Spleen (tissue), 11 donors: ENCODE data around the gene LAMB1. TPM values are rescaled to one million over a fixed set of nuclear protein-coding genes. Genes with fewer than 3 reads are reported as not detected.

ENCODE experiments used
- DNase-seq: peaks from one replicate; pipeline ENCODE4 v3.0.0-alpha.2; 2020
- H3K27ac ChIP-seq, 8 donors: fragments of 200-600 bp; sonication (generic) in 7 of 8; 1 replicate in 4 of 8; 2 replicates in 4 of 8; pipeline versions ENCODE4 v1.5.0 to v1.8.0; 2016 to 2021; ENCODE audit warnings: inconsistent platforms in 4 of 8, mild to moderate bottlenecking in 4 of 8, moderate library complexity in 1 of 8
- H3K27me3 ChIP-seq, 7 donors: fragments of 200-600 bp; sonication (generic) in 6 of 7; replicated peaks in 1 of 7; 1 replicate in 4 of 7; 2 replicates in 3 of 7; pipeline versions ENCODE4 v1.5.0 to v1.8.0; 2016 to 2021; ENCODE audit warnings: inconsistent platforms in 3 of 7, mild to moderate bottlenecking in 1 of 7
- H3K36me3 ChIP-seq, 6 donors: fragments of 200-600 bp; sonication (generic) in 5 of 6; 1 replicate in 4 of 6; 2 replicates in 2 of 6; pipeline versions ENCODE4 v1.5.0 to v1.8.0; 2016 to 2021; ENCODE audit warnings: inconsistent platforms in 2 of 6
- H3K4me1 ChIP-seq, 6 donors: fragments of 200-600 bp; sonication (generic) in 5 of 6; 1 replicate in 3 of 6; 2 replicates in 3 of 6; pipeline versions ENCODE4 v1.5.0 to v1.8.0; 2016 to 2021; ENCODE audit warnings: inconsistent platforms in 3 of 6
- H3K4me3 ChIP-seq, 8 donors: fragments of 200-600 bp; sonication (generic) in 7 of 8; 1 replicate in 4 of 8; 2 replicates in 4 of 8; pipeline versions ENCODE4 v1.5.0 to v1.8.0; 2016 to 2021; ENCODE audit warnings: inconsistent platforms in 4 of 8, mild to moderate bottlenecking in 4 of 8, moderate library complexity in 2 of 8
- H3K9me3 ChIP-seq, 8 donors: fragments of 200-600 bp; sonication (generic) in 7 of 8; 1 replicate in 4 of 8; 2 replicates in 4 of 8; pipeline versions ENCODE4 v1.5.0 to v1.8.0; 2016 to 2021; ENCODE audit warnings: inconsistent platforms in 4 of 8
- CTCF ChIP-seq, 11 experiments: fragments of 200-600 bp in 7 of 11; fragments of 450-650 bp in 4 of 11; sonication (generic) in 4 of 11; IDR thresholded peaks in 8 of 11; conservative IDR thresholded peaks in 3 of 11; 1 replicate in 7 of 11; 2 replicates in 4 of 11; pipeline versions ENCODE4 v1.4.0 to v1.8.0; 2016 to 2021; ENCODE audit warnings: antibody characterized with exemption in 11 of 11, inconsistent platforms in 4 of 11, mild to moderate bottlenecking in 1 of 11
- POLR2A ChIP-seq, 3 donors: fragments of 450-650 bp; IDR thresholded peaks; one replicate each; pipeline ENCODE4 v1.5.1; 2017; ENCODE audit warnings: antibody characterized with exemption in 3 of 3, mild to moderate bottlenecking in 1 of 3
- POLR2AphosphoS5 ChIP-seq, 3 donors: sonication (generic); formaldehyde crosslinking; IDR thresholded peaks; one replicate each; pipeline ENCODE4 v1.5.1; 2017; ENCODE audit warnings: antibody characterized with exemption in 3 of 3
- WGBS, 5 donors: extraction: QIAGEN DNeasy Blood & Tissue Kit in 3 of 5; methylation state at CpG; one replicate each; pipeline versions ENCODE4 v1.1.5 to v1.1.7; 2013 to 2018; 5-methylcytosine and 5-hydroxymethylcytosine counted together
- intact Hi-C: fragments of 100-400 bp; cut with DNase I; formaldehyde crosslinking; loops from one replicate; pipeline ENCODE4 v1.15.0; 2023; ENCODE audit warnings: low total_unique reads
- polyA plus RNA-seq, 3 donors: library from polyadenylated mRNA; stranded (reverse); fragments of 200-250 nt; gene quantifications; one replicate each; pipeline ENCODE4 v1.2.1, GENCODE V29; 2013
- total RNA-seq, 7 donors: library from RNA; depleted of rRNA in 3 of 7; stranded (reverse); fragments of >200 nt in 3 of 7; fragmentation: NEBNext Ultra II Directional in 4 of 7; extraction: Animal tissue kit (Norgen Biotek cat#: 25700) in 4 of 7; gene quantifications; one replicate each; pipeline versions ENCODE4 v1.1.0 to v1.2.1, GENCODE V29; 2016 to 2021
- donor health status: healthy with polysubstance abuse.
- donor health status: DM: no; HTN: no; CAD: no; lungs with moderate emphysema.
- donor health status: DM: no; HTN: no; CAD: no.
- donor health status: Bipolar disorder and iron deficiency.
- donor health status: healthy.
- donor health status: DM: no; HTN: no; CAD: no.
- donor health status: DM: yes; HTN: yes; CAD: no.

The LAMB1 gene
- total and polyA plus RNA-seq, 10 donors = 51.4 to 181 (median 126) TPM

- Histone ChIP-seq H3K4me3 (no peak overlapping the region), H3K27ac (peak overlapping the region in 2 of 8 donors; percentile 33 to 61), H3K4me1 (peaks cover 0 to 13% (median 2%) of the 10 kb centered on the region in 6 donors), H3K9me3 (no peaks in the 10 kb centered on the region), H3K36me3 (peaks cover 0 to 61% (median 0%) of the 10 kb centered on the region in 6 donors), H3K27me3 (peaks cover 0 to 6% (median 0%) of the 10 kb centered on the region in 7 donors)
- no peak for DNase-seq
- WGBS, 5 donors = 72 to 85% (median 75%) methylated on average over 9 of the region's 9 CpGs
- intact Hi-C loops = no loop called here
- TF ChIP-seq CTCF (IDR thresholded peaks at IDR 0.05 in 8 of 11, conservative IDR thresholded peaks at IDR 0.05 in 3 of 11) (no peak), POLR2AphosphoS5 (IDR thresholded peaks at IDR 0.05) (no peak), POLR2A (IDR thresholded peaks at IDR 0.05) (no peak)
These were observed 41.6 kb downstream of the LAMB1 start for GRCh38 chr7:107961405-107961804.

GRCh38 chr7:107960272-107960671 is 42.7 kb downstream of the LAMB1 start:
- H3K27me3 ChIP-seq = peaks cover 0 to 8% (median 0%) of the 10 kb centered on the region in 7 donors
- no peak overlapping the region for H3K4me3 ChIP-seq
- no peak for TF ChIP-seq POLR2AphosphoS5 (IDR thresholded peaks at IDR 0.05)
- TF ChIP-seq CTCF (IDR thresholded peaks at IDR 0.05 in 8 of 11, conservative IDR thresholded peaks at IDR 0.05 in 3 of 11) = no peak
- TF ChIP-seq POLR2A (IDR thresholded peaks at IDR 0.05) = no peak
- no peaks in the 10 kb centered on the region for H3K9me3 ChIP-seq
- intact Hi-C loops = no loop called here
- peaks cover 0 to 13% (median 2%) of the 10 kb centered on the region in 6 donors for H3K4me1 ChIP-seq
- H3K27ac ChIP-seq = peak overlapping the region in 4 of 8 donors; percentile 15 to 61 (median 55)
- peaks cover 0 to 59% (median 0%) of the 10 kb centered on the region in 6 donors for H3K36me3 ChIP-seq
- whole genome bisulfite sequencing, 5 donors = 82 to 89% (median 85%) methylated on average over 5 of the region's 5 CpGs
- DNase-seq = no peak

GRCh38 chr7:107959527-107959898 is 43.4 kb downstream of the LAMB1 start:
- 74 to 85% (median 83%) methylated on average over 10 of the region's 10 CpGs for WGBS, 5 donors
- Histone ChIP-seq H3K4me3 (no peak overlapping the region), H3K9me3 (no peaks in the 10 kb centered on the region), H3K27me3 (peaks cover 0 to 8% (median 0%) of the 10 kb centered on the region in 7 donors), H3K4me1 (peaks cover 0 to 13% (median 2%) of the 10 kb centered on the region in 6 donors), H3K36me3 (peaks cover 0 to 55% (median 0%) of the 10 kb centered on the region in 6 donors), H3K27ac (peak overlapping the region in 5 of 8 donors; percentile 27 to 67 (median 58))
- TF ChIP-seq POLR2A (IDR thresholded peaks at IDR 0.05) (no peak), POLR2AphosphoS5 (IDR thresholded peaks at IDR 0.05) (no peak), CTCF (IDR thresholded peaks at IDR 0.05 in 8 of 11, conservative IDR thresholded peaks at IDR 0.05 in 3 of 11) (no peak)
- intact Hi-C loops = no loop called here
- DNase-seq = no peak

GRCh38 chr7:107958764-107959526 is 44.0 kb downstream of the LAMB1 start:
- no peak for DNase-seq
- Histone ChIP-seq H3K27ac (peak overlapping the region in 5 of 8 donors; percentile 27 to 67 (median 58)), H3K9me3 (no peaks in the 10 kb centered on the region), H3K4me3 (no peak overlapping the region), H3K4me1 (peaks cover 0 to 13% (median 2%) of the 10 kb centered on the region in 6 donors), H3K27me3 (peaks cover 0 to 8% (median 0%) of the 10 kb centered on the region in 7 donors), H3K36me3 (peaks cover 0 to 51% (median 0%) of the 10 kb centered on the region in 6 donors)
- intact Hi-C loops = no loop called here
- TF ChIP-seq POLR2AphosphoS5 (IDR thresholded peaks at IDR 0.05) = peak in 1 of 3 donors; percentile 8
- no peak for TF ChIP-seq CTCF (IDR thresholded peaks at IDR 0.05 in 8 of 11, conservative IDR thresholded peaks at IDR 0.05 in 3 of 11)
- TF ChIP-seq POLR2A (IDR thresholded peaks at IDR 0.05) = no peak
- WGBS, 5 donors = 73 to 90% (median 82%) methylated on average over 14 of the region's 14 CpGs
